B cell (primary cell): ENCODE data around the gene NFKBIL1. TPM values are rescaled to one million over a fixed set of nuclear protein-coding genes. Genes with fewer than 3 reads are reported as not detected.
A peak's percentile ranks its signal among the peaks of the same experiment; 100 is the strongest.

ENCODE experiments used
- ATAC-seq: fragments of 200-7000 bp; cut with Tn5 transposase; one replicate; pipeline ENCODE4 v1.10.0; 2021; ENCODE audit warnings: low read depth, mild to moderate bottlenecking, moderate number of reproducible peaks, moderate library complexity
- CTCF ChIA-PET: fragments of 350-600 bp; sonication (Branson Sonifier 250); formaldehyde crosslinking; loops from one replicate; lab custom pipeline; 2021; ENCODE audit warnings: antibody characterized with exemption, inconsistent platforms; lab: Charles Lee
- POLR2A ChIA-PET: fragments of 350-600 bp; sonication (Branson Sonifier 250); formaldehyde crosslinking; loops from one replicate; lab custom pipeline; 2021; ENCODE audit warnings: antibody characterized with exemption; lab: Charles Lee
- DNase-seq: peaks from one replicate; pipeline ENCODE4 v3.0.0; 2013
- H2AFZ ChIP-seq: 2 replicates; pipeline ENCODE4 v1.6.1; 2012; ENCODE audit warnings: mild to moderate bottlenecking, low read depth, low read length; ENCODE audit not compliant: insufficient read depth, poor library complexity, severe bottlenecking
- H3K27ac ChIP-seq, 2 donors: 1 replicate in 1 of 2; 2 replicates in 1 of 2; pipeline ENCODE4 v1.5.1; 2012 to 2013; ENCODE audit warnings: low read length in 2 of 2, mild to moderate bottlenecking in 2 of 2, moderate library complexity in 1 of 2
- H3K27me3 ChIP-seq, 4 experiments: fragments of 200-600 bp in 1 of 4; sonication (generic) in 1 of 4; replicated peaks in 1 of 4; 1 replicate in 2 of 4; 2 replicates in 2 of 4; pipeline versions ENCODE4 v1.6.1 to v1.7.0; 2013 to 2016; ENCODE audit warnings: low read length in 3 of 4, mild to moderate bottlenecking in 2 of 4, mixed read lengths in 1 of 4, moderate library complexity in 1 of 4; ENCODE audit not compliant: insufficient read depth in 4 of 4, control insufficient read depth in 3 of 4; ENCODE audit errors: control extremely low read depth in 1 of 4
- H3K36me3 ChIP-seq, 2 experiments: replicated peaks in 1 of 2; 1 replicate in 1 of 2; 2 replicates in 1 of 2; pipeline versions ENCODE4 v1.6.1 to v1.7.1; 2013; ENCODE audit warnings: low read length in 1 of 2; ENCODE audit not compliant: insufficient read depth in 2 of 2, control insufficient read depth in 1 of 2; ENCODE audit errors: control extremely low read depth in 1 of 2, extremely low read depth in 1 of 2
- H3K4me1 ChIP-seq, 2 donors: fragments of 200-600 bp in 1 of 2; sonication (generic) in 1 of 2; 1 replicate in 1 of 2; 2 replicates in 1 of 2; pipeline versions ENCODE4 v1.5.1 to v1.6.1; 2013 to 2017; ENCODE audit warnings: low read length in 2 of 2; ENCODE audit not compliant: control insufficient read depth in 2 of 2, insufficient read depth in 2 of 2
- H3K4me2 ChIP-seq: replicated peaks from 2 replicates; pipeline ENCODE3; 2012; ENCODE audit warnings: mild to moderate bottlenecking, low read depth, low read length; ENCODE audit not compliant: poor library complexity, severe bottlenecking
- H3K4me3 ChIP-seq, 5 experiments: fragments of 200-600 bp in 1 of 5; sonication (generic) in 1 of 5; 1 replicate in 3 of 5; 2 replicates in 2 of 5; pipeline versions ENCODE4 v1.5.1 to v1.7.0; 2011 to 2016; ENCODE audit warnings: low read length in 4 of 5, mild to moderate bottlenecking in 4 of 5, low read depth in 2 of 5, control low read depth in 1 of 5, moderate library complexity in 1 of 5; ENCODE audit not compliant: insufficient read depth in 1 of 5; ENCODE audit errors: control extremely low read depth in 1 of 5, extremely low read depth in 1 of 5
- H3K79me2 ChIP-seq: fragments of 200-600 bp; sonication (generic); one replicate; pipeline ENCODE4 v1.6.0; 2016; ENCODE audit warnings: low read length; ENCODE audit not compliant: control insufficient read depth, insufficient read depth
- H3K9ac ChIP-seq: fragments of 200-600 bp; sonication (generic); 2 replicates; pipeline ENCODE4 v1.6.1; 2017; ENCODE audit warnings: mild to moderate bottlenecking, low read length, moderate library complexity
- H3K9me3 ChIP-seq, 3 donors: one replicate each; pipeline versions ENCODE4 v1.6.1 to v1.7.1; 2013; ENCODE audit warnings: low read length in 2 of 3; ENCODE audit not compliant: control insufficient read depth in 2 of 3, insufficient read depth in 1 of 3; ENCODE audit errors: control extremely low read depth in 1 of 3
- H4K20me1 ChIP-seq: 2 replicates; pipeline ENCODE4 v1.6.0; 2012; ENCODE audit warnings: mild to moderate bottlenecking, low read length; ENCODE audit not compliant: insufficient read depth, control insufficient read depth, poor library complexity, severe bottlenecking
- H3K27ac Mint-ChIP-seq: one replicate; pipeline ENCODE4 v1.8.0; 2021; ENCODE audit warnings: mixed read lengths
- H3K27me3 Mint-ChIP-seq: one replicate; pipeline ENCODE4 v1.8.0; 2021; ENCODE audit warnings: mixed read lengths
- H3K4me1 Mint-ChIP-seq: one replicate; pipeline ENCODE4 v1.8.0; 2021; ENCODE audit warnings: mixed read lengths
- H3K4me3 Mint-ChIP-seq: one replicate; pipeline ENCODE4 v1.8.0; 2021; ENCODE audit warnings: mixed read lengths
- H3K9me3 Mint-ChIP-seq: one replicate; pipeline ENCODE4 v1.8.0; 2022; ENCODE audit warnings: mixed read lengths; ENCODE audit not compliant: insufficient read depth
- CTCF ChIP-seq: fragments of 200-600 bp; IDR thresholded peaks from one replicate; pipeline ENCODE4 v1.8.0; 2022; ENCODE audit warnings: antibody characterized with exemption, mild to moderate bottlenecking
- EZH2 ChIP-seq: IDR thresholded peaks from 2 replicates; pipeline ENCODE4 v1.6.1; 2012; ENCODE audit warnings: borderline replicate concordance, low read depth, mild to moderate bottlenecking, moderate library complexity, low read length; ENCODE audit not compliant: insufficient read depth, poor library complexity, severe bottlenecking
- WGBS: methylation state at CpG from one replicate; pipeline ENCODE4 v1.1.5; 2013; ENCODE audit warnings: missing lambda C conversion rate; ENCODE audit not compliant: insufficient coverage; 5-methylcytosine and 5-hydroxymethylcytosine counted together
- intact Hi-C: fragments of 100-400 bp; cut with micrococcal nuclease; formaldehyde crosslinking; loops from one replicate; pipeline ENCODE4 v1.10.0; 2022
- polyA plus RNA-seq: library from polyadenylated mRNA; depleted of rRNA; stranded (reverse); fragments of >200 nt; gene quantifications from 2 replicates; pipeline ENCODE4 v1.2.3, GENCODE V29; 2012
- total RNA-seq, 2 donors: library from RNA; stranded (reverse); fragments of 120-200 nt in 1 of 2; gene quantifications; 1 replicate in 1 of 2; 2 replicates in 1 of 2; pipeline versions ENCODE4 v1.2.3 to v1.2.4, GENCODE V29; 2013 to 2022

NFKBIL1 gene
- total and polyA plus RNA-seq, 2 donors (not counting 1 experiment from before 2014, with no cell fraction given), result 10.3 to 18.4 TPM

GRCh38 chr6:31559958-31560696 is 12.7 kb downstream of the NFKBIL1 start:
- Histone ChIP-seq H3K27me3 (no peaks in the 10 kb centered on the region), H3K27ac (peak overlapping the region; percentile 80 to 87), H3K79me2 (peaks cover 68% of the 10 kb centered on the region), H2AFZ (no peak overlapping the region), H3K9ac (peak overlapping the region; percentile 54), H3K4me1 (peaks cover 80 to 81% of the 10 kb centered on the region in 2 donors), H3K36me3 (peaks cover 0 to 6% of the 10 kb centered on the region in 2 experiments), H3K4me2 (peak overlapping the region; percentile 92), H3K9me3 (no peaks in the 10 kb centered on the region), H3K4me3 (peak overlapping the region; percentile 4 to 61 (median 45)), H4K20me1 (peaks cover 20% of the 10 kb centered on the region)
- POLR2A ChIA-PET, result interaction anchor here (0.6 to 42.6 kb wide), 5 partner anchors 9 to 62 kb away, joined by 3 to 1450 read pairs (median 4); partner anchors contain the start of genes LST1, LTA, LTB and NCR3
- intact Hi-C loops, result loop anchor here (1.0 to 2.0 kb wide), 5 partner anchors 8 to 21 kb away; partner anchors contain the start of genes ATP6V1G2, LTA and NFKBIL1
- Mint-ChIP-seq H3K27ac (peak overlapping the region; percentile 94), H3K4me3 (peak overlapping the region; percentile 92), H3K4me1 (peaks cover 82% of the 10 kb centered on the region), H3K27me3 (no peaks in the 10 kb centered on the region), H3K9me3 (no peaks in the 10 kb centered on the region)
- no peak for TF ChIP-seq CTCF
- TF ChIP-seq EZH2, result no peak
- CTCF ChIA-PET, result interaction anchor here (0.5 to 29.4 kb wide), 6 partner anchors 9 to 303 kb away, joined by 3 to 2241 read pairs (median 13); partner anchors contain the start of genes DDX39B, LST1, LTB and NCR3
- peak; percentile 83 for DNase-seq
- ATAC-seq, result peak; percentile 64
- 1% methylated on average over 7 of the region's 7 CpGs for WGBS

- Histone ChIP-seq H3K9me3 (no peaks in the 10 kb centered on the region), H3K36me3 (peaks cover 0 to 7% of the 10 kb centered on the region in 2 experiments), H3K79me2 (peaks cover 72% of the 10 kb centered on the region), H3K4me2 (peak overlapping the region; percentile 92), H3K4me3 (peak overlapping the region in 4 of 5 experiments; percentile 2 to 61 (median 42)), H4K20me1 (peaks cover 20% of the 10 kb centered on the region), H2AFZ (no peak overlapping the region), H3K4me1 (peaks cover 79 to 81% of the 10 kb centered on the region in 2 donors), H3K27me3 (no peaks in the 10 kb centered on the region), H3K9ac (peak overlapping the region; percentile 54), H3K27ac (peak overlapping the region; percentile 80 to 87)
- DNase-seq (no peak), ATAC-seq (no peak)
- Mint-ChIP-seq H3K27ac (peak overlapping the region; percentile 94), H3K9me3 (no peaks in the 10 kb centered on the region), H3K4me3 (peak overlapping the region; percentile 92), H3K4me1 (peaks cover 86% of the 10 kb centered on the region), H3K27me3 (no peaks in the 10 kb centered on the region)
- POLR2A ChIA-PET, result interaction anchor here (1.2 to 42.6 kb wide), 2 partner anchors 14 to 24 kb away, joined by 3 to 1450 read pairs; partner anchors contain the start of genes LST1, LTA, LTB and NCR3
- intact Hi-C loops, result loop anchor here (1.0 to 2.0 kb wide), 4 partner anchors 8 to 14 kb away; partner anchors contain the start of genes ATP6V1G2, LTA and NFKBIL1
- CTCF ChIA-PET, result interaction anchor here (1.3 to 29.4 kb wide), 4 partner anchors 9 to 30 kb away, joined by 4 to 2241 read pairs (median 28); partner anchors contain the start of genes DDX39B, LST1, LTB and NCR3
- no peak for TF ChIP-seq CTCF
- no peak for TF ChIP-seq EZH2
These were observed 13.3 kb downstream of the NFKBIL1 start for GRCh38 chr6:31560697-31561058.
